Measurements from ENCODE around the gene ARHGEF28.

ARHGEF28 gene

GRCh38 chr5:73862796-73863195 is 236.8 kb downstream of the ARHGEF28 start:
- DNase-seq: no peak

- DNase-seq: no peak
These were observed 237.9 kb downstream of the ARHGEF28 start for GRCh38 chr5:73863876-73864275.

- DNase-seq: no peak
These were observed 239.3 kb downstream of the ARHGEF28 start for GRCh38 chr5:73865315-73865714.

GRCh38 chr5:73867345-73868335 is 241.6 kb downstream of the ARHGEF28 start:
- DNase-seq: no peak

- no peak for DNase-seq
These were observed 257.6 kb downstream of the ARHGEF28 start for GRCh38 chr5:73883646-73884045.

GRCh38 chr5:73887688-73888087 is 261.7 kb downstream of the ARHGEF28 start:
- DNase-seq: no peak

- no peak for DNase-seq
These were observed 264.6 kb downstream of the ARHGEF28 start for GRCh38 chr5:73890569-73890968.

- no peak for DNase-seq
These were observed 266.2 kb downstream of the ARHGEF28 start for GRCh38 chr5:73892218-73892617.

GRCh38 chr5:73892806-73893205 is 266.8 kb downstream of the ARHGEF28 start:
- no peak for DNase-seq

GRCh38 chr5:73893813-73894212 is 267.8 kb downstream of the ARHGEF28 start:
- no peak for DNase-seq

GRCh38 chr5:73894860-73895259 is 268.9 kb downstream of the ARHGEF28 start:
- no peak for DNase-seq

GRCh38 chr5:73895471-73895870 is 269.5 kb downstream of the ARHGEF28 start:
- DNase-seq: no peak

GRCh38 chr5:73896097-73896496 is 270.1 kb downstream of the ARHGEF28 start:
- no peak for DNase-seq

- no peak for DNase-seq
These were observed 270.7 kb downstream of the ARHGEF28 start for GRCh38 chr5:73896668-73897067.

- DNase-seq: no peak
These were observed 271.9 kb downstream of the ARHGEF28 start for GRCh38 chr5:73897893-73898292.

- DNase-seq: no peak
These were observed 273.1 kb downstream of the ARHGEF28 start for GRCh38 chr5:73899055-73899454.

GRCh38 chr5:73899916-73900315 is 273.9 kb downstream of the ARHGEF28 start:
- DNase-seq: no peak

- DNase-seq: no peak
These were observed 274.6 kb downstream of the ARHGEF28 start for GRCh38 chr5:73900566-73900965.

- peak; percentile 37 for DNase-seq
These were observed 275.0 kb downstream of the ARHGEF28 start for GRCh38 chr5:73901043-73901442.

GRCh38 chr5:73901455-73901854 is 275.5 kb downstream of the ARHGEF28 start:
- peak; percentile 17 for DNase-seq

GRCh38 chr5:73902327-73903051 is 276.5 kb downstream of the ARHGEF28 start:
- DNase-seq: no peak

GRCh38 chr5:73903169-73903568 is 277.2 kb downstream of the ARHGEF28 start:
- no peak for DNase-seq

GRCh38 chr5:73906277-73906676 is 280.3 kb downstream of the ARHGEF28 start:
- DNase-seq: no peak

- no peak for DNase-seq
These were observed 281.2 kb downstream of the ARHGEF28 start for GRCh38 chr5:73907164-73907563.
